Stimulated activated CD4-positive, alpha-beta T cell treated with anti-CD3 and anti-CD28 coated beads, TNF-alpha, amount 100 ng/mL, for 4 hours (primary cell): ENCODE results near the gene ZP3.
"Not testable (repeated sequence)": the region's sequence is repeated elsewhere in the genome, so short reads cannot be mapped to it uniquely, and the experiment has no call there.

ENCODE experiments used
- DNase-seq, 3 experiments: peaks; one replicate each; pipeline ENCODE4 v3.0.0-alpha.2; 2020; ENCODE audit warnings: low read depth in 3 of 3

Gene ZP3

GRCh38 chr7:76442664-76443446 lies 18.1 kb downstream of the ZP3 start:
- not testable (repeated sequence) for DNase-seq

GRCh38 chr7:76443846-76444245 lies 19.1 kb downstream of the ZP3 start:
- DNase-seq: not testable (repeated sequence)

- DNase-seq: not testable (repeated sequence)
These were observed 20.8 kb downstream of the ZP3 start for GRCh38 chr7:76445577-76446008.

- DNase-seq: not testable (repeated sequence)
These were observed 32.3 kb downstream of the ZP3 start for GRCh38 chr7:76457017-76457416.

GRCh38 chr7:76458504-76458903 lies 33.8 kb downstream of the ZP3 start:
- DNase-seq: not testable (repeated sequence)

GRCh38 chr7:76460767-76461166 lies 36.0 kb downstream of the ZP3 start:
- DNase-seq: not testable (repeated sequence)

GRCh38 chr7:76461464-76462101 lies 36.8 kb downstream of the ZP3 start, which contains the start of gene DTX2:
Gene DTX2, plus strand, starts transcription at chr7:76461709. Its CDS starts 18,801 bp downstream, at chr7:76480510.
- DNase-seq: peak in 2 of 3 experiments; percentile 29 to 36

- not testable (repeated sequence) for DNase-seq
These were observed 37.6 kb downstream of the ZP3 start for GRCh38 chr7:76462271-76462882.

- not testable (repeated sequence) for DNase-seq
These were observed 40.2 kb downstream of the ZP3 start for GRCh38 chr7:76464959-76465358.

- DNase-seq: not testable (repeated sequence)
These were observed 41.2 kb downstream of the ZP3 start for GRCh38 chr7:76465950-76466349.

GRCh38 chr7:76467743-76468404 lies 43.1 kb downstream of the ZP3 start:
- not testable (repeated sequence) for DNase-seq

- DNase-seq: not testable (repeated sequence)
These were observed 46.9 kb downstream of the ZP3 start for GRCh38 chr7:76471556-76472221.

- not testable (repeated sequence) for DNase-seq
These were observed 48.3 kb downstream of the ZP3 start for GRCh38 chr7:76473097-76473496.

GRCh38 chr7:76476280-76476679 lies 51.5 kb downstream of the ZP3 start:
- not testable (repeated sequence) for DNase-seq

GRCh38 chr7:76476742-76477474 lies 52.2 kb downstream of the ZP3 start:
- not testable (repeated sequence) for DNase-seq

GRCh38 chr7:76479628-76480027 lies 54.9 kb downstream of the ZP3 start:
- DNase-seq: not testable (repeated sequence)

GRCh38 chr7:76480403-76481253 lies 55.9 kb downstream of the ZP3 start:
- DNase-seq: not testable (repeated sequence)

GRCh38 chr7:76482660-76483059 lies 57.9 kb downstream of the ZP3 start:
- not testable (repeated sequence) for DNase-seq

GRCh38 chr7:76483081-76483480 lies 58.3 kb downstream of the ZP3 start:
- DNase-seq: not testable (repeated sequence)

GRCh38 chr7:76484456-76484855 lies 59.7 kb downstream of the ZP3 start:
- not testable (repeated sequence) for DNase-seq
